ENCODE measurements around the gene CTU2.

CTU2 gene

DNA sequence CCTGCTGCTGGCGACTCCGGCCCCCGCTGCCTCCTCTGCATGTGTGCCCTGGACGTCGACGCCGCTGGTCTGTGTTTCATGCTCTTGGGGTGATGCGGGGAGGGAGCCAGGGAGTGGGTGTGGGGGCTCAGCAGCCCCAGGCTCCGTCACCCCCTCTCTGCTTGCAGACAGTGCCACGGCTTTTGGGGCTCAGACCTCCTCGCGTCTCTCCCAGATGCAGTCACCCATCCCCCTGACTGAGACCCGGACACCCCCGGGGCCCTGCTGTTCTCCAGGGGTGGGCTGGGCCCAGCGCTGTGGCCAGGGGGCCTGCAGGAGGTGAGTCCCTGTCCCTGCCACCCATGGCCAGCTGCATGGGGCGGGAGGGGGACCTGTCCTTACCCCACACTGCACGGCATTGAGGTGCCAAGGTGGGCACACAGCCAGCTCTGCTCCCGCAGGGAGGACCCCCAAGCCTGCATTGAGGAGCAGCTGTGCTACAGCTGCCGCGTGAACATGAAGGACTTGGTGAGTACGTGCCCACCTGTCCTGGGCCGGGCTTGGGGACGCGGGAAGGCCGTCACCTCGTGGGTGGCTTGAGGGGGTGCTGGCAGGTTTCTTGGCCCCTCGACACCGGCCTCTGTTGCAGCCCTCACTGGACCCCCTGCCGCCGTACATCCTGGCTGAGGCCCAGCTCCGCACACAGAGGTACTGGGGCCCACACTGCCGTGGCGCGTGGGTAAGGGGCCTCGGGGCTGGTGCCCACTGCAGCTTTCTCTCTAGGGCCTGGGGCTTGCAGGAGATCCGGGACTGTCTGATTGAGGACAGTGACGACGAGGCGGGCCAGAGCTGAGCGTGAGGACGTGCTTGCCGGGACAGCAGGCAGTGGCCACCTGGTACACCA, 8.4 kb downstream of the CTU2 start:
- no peak for DNase-seq (ENCODE audit: low read depth)

DNA sequence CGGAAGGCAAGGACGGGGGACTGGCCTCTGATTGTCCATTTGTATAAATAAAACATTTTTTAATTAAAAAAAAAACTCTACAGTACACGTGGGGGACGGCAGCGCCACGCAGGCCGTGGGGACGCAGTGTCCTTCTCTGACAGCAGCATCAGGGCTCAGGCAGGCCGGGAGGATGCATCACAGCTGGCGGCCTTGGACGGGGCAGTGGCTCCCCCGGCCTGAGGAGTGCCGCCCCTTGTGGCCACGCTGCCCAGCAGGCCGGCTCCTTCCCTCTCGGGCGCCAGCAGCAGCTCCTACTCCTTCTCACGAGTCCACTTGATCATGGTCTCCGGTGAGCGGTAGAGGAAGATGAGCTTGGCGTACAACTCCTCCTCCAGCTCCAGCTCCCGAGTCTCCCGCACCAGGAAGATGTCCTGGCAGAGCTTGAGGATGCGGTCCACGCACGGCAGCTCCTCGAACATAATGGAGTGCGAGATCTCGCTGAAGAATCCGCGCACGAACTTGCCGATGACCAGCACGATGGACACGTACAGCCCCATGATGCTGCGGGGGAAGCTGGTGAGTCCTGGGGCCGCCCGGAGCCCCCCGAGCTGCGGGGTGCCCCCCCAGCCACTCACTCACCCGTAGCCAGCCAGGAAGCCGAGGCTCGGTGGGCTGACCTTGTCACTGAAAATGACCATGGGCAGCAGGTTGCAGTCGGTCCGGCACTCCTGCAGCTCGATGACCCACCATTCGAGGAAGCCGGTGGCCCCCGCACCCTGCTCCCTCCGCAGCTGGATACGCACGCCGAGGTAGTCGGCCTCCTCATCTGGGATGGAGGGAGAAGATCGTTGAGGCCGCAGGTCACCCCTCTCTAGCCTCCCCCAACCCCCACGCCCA, 9.2 kb downstream of the CTU2 start:
- DNase-seq (ENCODE audit: low read depth): no peak

DNA sequence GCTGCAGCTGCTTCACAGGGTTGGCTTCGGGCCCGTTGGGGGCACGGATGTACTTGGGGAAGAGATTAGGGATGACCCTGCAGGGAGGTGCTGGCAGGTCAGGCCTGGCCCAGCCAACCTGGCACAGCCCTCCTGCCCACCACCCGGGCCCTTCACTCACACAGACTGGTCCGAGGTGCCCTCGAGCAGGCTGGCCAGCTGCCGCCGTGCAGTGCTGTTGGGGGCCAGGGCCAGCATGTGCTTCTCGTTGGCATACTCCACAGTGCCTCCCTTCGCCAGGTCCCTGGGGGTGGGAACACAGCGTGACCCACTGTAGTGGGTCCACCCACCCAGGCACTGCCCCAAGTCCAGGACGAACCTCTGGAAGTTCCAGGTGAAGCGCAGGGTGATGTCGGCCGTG, 9.9 kb downstream of the CTU2 start:
- DNase-seq (ENCODE audit: low read depth): no peak

DNA sequence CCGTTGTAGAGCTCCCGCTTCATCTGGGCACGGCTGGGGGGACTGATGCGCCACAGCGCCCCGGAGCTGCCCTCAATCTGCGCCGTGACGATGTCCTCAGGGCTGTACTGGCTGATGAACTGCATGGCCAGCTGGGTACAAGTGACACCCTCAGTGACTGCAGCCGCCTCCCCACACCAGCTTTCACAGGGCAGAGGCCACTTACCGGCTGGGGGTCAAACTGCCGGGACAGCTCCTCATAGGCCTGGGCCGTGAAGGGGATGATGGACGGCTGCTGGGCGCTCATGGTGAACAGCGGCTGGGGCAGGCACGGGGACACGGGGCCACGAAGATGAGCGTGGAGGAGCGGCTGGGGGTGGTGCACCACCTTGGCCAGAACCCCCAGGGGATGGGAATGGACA, 10.3 kb downstream of the CTU2 start:
- no peak for DNase-seq (ENCODE audit: low read depth)

DNA sequence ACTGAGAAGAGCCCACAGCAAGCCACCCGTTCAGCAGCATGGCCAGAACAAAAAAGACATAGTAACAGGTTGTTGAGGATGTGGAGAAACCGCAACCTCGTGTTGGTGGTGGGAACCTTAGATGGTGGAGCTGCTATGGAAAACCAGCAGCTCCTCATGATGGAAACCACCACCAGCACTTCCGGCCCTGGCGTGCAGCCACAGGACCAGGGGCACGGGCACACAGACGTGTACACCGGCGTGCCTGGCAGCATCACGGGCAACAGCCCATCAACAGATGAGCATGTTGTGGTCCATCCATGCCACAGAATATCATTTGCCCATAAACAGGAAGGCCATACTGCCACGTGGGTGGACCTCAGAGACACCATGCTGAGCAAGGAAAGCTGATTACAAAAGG, 11.9 kb downstream of the CTU2 start:
- DNase-seq (ENCODE audit: low read depth): no peak

DNA sequence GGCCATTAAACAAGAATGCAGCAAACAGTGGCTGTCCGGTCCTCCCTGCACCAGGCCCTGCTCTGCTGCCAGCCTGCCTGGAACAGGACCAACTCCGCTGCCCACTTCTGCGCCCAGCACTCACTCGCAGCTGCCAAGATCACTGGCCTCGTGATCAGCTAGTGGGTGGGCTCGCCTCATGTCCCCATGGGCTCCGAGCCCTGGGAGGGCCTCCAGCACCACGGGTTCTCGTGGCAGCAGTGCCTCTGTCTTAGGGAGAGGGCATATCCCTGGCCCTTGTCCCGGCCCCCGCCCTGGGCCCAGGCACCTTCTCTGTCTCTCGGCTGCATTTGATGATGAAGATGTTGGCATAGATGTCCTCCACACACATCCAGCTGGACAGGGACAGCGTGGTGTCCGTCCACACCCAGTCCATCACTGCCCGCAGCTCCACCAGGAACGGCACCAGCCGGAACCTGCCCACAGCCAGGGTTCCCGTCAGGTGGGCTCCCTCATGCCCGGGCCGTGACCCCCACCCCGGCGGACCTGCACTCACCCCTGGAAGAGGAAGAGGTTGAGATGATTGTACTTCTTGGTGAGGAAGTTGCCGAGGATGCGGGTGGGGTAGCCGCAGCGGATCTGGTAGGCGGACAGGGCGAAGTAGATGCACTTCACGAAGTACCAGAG, 13.1 kb downstream of the CTU2 start:
- no peak for DNase-seq (ENCODE audit: low read depth)

DNA sequence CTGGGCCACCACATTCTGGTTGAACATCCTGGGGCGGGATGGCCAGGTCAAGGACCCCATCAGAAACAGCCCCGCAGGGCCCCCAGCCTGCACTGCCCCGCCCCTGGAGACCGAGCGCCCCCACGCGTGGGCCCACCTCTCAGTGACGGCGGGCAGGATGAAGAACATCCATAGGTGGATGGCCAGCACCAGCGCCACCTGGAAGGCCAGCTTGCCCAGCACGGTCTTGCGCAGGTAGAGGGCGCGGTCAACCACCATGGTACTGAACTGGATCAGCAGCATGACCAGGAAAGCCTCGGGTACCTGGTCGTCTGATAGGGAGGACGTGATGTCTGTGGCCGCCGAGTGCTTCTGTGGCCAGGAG, 13.6 kb downstream of the CTU2 start:
- no peak for DNase-seq (ENCODE audit: low read depth)

DNA sequence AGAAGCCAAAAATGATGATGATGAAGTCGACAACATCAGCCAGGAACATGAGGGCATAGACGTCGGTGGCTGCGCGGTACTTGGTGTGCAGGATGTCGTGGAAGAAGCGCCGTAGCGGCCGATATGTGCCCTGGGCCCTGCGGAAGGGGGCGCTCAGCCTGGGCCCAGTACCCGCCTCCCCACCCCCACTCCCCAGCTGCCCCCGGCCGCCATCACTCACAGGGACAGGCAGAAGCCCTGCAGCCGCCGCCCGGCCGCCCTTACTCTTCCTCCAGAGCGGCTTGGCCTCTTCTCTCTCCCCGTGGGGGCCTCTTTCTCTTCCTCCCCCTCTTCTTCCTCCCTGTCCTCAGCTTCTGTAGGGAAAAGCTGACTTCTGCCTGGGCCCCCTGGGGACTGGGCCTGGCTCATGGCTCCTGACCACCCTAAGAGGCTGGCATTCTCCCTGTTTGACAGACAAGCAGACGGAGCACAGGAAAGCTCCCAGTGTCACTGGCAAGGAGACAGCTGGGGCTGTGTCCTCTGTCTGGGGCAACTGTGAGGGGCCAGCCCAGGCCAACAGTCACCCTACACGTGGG, 14.2 kb downstream of the CTU2 start:
- DNase-seq (ENCODE audit: low read depth): no peak

DNA sequence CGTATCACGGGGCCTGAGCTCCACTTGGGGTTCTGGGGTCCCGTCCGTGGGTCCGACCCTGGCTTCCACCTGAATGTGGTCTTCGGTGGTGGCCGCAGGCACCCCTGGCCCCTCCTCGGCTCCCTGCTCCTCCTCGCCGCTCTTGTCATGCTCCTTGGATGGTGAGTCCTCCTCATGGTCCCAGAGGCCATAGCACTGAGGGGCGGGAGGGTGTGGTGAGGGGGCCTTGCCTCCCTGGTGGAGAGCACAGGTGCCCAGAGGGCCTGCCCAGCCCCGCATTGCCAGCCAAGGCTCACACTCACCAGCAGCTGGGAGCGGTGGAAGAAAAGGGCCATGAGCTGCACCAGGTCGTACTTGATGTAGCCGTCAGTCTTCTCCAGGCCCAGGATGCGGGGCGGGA, 14.9 kb downstream of the CTU2 start:
- DNase-seq (ENCODE audit: low read depth): no peak

DNA sequence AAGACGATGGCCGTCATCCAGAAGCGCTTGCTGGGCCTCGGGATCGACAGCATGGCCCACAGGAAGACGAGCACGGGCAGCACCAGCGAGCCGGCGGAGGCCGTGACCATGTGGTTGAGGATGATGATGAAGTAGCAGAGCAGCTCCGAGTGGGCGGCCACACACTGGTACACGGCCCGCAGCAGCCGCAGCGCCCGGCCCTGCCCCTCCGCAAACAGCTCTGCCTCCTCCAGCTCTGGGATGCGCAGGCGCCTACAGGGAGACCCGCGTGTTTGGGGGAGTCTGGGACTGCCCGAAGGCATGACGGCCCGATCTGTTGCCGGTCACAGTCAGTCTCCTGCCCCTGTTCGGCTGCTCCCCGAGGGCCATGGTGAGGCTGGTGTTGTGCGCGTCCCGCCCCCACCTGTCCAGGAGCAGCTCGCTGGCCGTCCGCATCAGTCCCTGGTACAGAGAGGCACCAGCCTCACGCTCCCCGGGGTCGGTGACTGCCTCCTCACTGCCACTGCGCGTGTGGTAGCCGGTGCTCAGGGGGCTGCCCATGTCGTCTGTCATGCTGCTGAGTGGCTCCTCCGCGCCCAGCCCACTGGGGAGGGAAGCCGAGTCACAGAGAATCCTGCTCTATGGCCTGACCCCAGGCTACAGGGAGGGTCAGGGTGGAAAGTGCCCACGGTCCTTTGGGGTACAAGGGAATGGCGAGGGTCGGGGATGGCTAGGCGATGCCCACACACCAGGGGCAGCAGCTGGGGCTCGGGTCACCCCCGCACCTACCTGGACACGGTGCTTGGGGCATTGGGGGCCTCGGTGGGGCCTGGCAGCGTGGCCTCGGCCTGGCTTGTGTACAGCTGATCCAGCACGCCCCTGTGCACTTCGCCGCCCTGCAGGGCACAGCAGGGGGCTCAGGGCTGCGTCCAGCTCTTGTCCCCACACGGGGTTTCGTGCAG, 15.8 kb downstream of the CTU2 start:
- no peak for DNase-seq (ENCODE audit: low read depth)

DNA sequence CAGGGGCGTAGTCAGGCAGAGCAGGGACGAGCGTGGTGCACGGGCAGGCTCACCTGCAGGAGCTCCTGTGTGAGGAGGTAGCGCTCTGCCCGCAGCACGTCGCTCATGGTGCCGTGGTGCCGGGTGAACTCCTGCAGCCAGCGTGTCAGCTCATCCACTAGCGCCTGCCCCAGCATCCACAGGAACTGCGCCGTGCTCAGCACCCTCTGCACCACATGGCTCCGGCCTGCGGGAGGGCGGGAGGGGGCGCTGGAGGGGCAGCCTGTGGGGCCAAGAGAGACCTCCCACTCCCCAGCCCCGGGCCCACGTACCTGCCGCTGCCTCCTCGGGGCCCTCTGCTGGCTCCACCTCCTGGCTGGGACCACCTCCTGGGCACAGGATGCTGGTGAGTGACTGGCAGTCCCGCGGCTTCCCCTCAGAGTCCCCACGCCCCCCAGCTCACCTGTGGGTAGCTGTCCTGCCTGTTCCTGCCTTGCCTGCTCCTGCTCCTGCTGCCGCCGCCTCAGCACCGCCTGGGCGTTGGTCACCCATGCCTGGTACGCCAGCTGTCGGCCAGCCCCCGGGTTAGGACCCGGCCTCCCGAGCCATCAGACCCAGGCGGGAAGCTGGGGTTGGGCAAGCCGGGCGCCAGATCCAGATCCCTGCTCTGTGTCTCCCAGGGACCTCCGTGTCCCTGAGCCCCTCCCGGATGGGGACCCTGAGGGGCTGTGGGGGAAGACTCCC, 16.6 kb downstream of the CTU2 start:
- no peak for DNase-seq (ENCODE audit: low read depth)

DNA sequence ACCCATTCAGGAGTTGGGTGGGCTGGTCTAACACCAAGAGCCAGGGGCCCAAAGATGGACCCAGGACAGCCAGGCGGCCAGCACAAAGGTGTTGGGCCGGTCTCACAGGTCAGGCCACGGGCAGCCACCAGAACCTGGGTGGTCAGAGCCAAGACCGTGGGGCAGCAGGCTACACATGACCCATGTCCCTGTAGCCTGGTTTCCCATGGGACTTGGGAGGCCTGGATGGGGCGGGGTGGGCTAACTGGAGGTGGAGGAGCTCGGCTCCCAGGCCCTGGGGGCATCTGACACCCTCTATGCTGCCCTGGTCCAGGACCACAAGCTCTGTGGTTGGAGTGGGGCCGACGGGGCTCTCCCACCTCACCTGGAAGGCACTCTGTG, 17.2 kb downstream of the CTU2 start:
- DNase-seq (ENCODE audit: low read depth): no peak

DNA sequence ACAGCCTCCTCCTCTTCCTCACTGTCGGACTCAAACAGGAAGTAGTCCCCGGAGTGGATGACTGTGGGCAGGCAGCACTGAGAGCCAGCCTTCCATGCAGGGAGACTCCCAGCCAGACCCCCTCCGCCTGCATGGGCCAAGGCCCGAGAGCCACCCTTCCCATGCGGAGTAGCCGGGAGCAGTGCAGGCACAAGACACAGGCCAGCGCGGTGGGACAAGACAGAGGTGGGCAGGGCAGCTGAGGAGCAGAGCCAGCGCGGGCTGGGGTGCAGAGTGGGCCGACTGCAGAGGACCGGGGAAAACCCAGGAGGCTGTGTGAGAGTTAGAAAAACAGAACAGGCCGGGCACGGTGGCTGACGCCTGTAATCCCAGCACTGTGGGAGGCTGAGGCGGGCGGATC, 17.6 kb downstream of the CTU2 start:
- DNase-seq (ENCODE audit: low read depth): no peak

DNA sequence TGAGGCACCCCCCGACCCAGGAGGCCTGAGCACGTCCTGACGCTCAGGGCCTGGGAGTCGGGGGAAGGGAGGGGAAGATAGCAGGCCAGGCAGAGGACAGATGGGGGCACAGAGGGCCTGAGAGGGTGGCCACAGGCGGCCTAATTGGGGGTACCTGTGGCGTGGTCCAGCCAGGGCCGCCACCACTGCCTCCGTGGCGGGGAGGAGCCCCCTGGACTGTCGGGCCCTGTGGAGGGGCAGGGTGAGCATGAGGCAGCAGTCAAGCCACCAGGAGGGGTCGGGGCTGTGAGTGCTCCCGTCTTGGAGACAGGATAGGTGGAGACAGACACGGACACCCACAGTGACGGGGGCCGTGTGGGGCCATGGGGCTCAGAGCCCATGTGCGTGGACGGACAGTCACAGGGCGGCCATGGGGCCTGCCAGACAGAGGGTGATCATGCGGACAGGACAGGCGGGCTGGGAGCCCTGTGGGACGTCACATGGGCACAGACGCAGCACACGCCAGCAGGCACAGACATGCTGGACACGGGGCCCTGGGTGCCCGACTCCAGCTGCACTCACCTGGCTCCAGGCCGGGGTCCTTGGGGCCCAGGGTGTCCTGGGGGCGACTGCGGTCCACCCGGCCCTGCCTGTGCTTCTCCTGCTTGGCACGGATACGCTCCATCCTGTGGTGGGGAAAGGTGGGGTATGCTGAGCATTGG, 18.7 kb downstream of the CTU2 start:
- no peak for DNase-seq (ENCODE audit: low read depth)

DNA sequence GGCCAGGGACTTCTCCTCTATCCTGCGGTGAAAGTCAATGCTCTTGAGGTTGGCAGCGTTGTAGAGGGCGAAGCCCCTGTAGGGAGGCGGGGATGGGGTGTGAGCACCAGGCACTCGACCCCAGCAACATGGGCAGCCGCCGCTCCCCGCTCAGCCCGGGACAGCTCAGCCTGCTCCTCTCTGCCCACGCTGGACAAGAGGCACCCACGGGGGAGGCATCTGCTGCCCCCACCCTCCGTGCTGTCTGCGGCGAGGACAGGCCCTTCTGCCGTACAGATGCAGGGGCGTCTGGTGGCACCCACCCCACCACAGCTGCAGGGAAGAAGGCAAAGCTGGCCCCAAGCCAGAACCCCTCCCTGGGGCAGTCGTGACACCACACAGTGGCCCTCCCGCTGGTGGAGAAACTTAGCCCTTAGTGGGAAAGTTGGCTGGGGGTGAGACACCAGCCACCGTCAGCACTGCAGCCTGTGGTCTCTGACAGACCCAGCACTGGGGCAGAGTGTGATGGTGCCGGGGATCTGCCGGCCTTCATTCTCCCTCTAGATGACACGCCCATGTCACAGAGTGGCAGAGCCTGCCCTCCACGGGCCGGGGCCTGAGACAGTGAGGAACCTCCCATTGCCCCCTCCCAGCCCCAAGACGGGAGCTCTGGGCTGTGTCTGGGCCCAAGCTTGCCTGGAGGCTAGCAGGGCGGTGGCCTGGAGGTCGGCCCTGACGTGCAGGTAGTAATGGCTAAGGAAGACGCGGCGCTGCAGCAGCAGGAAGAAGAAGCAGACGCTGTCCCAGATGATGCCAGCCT, 19.5 kb downstream of the CTU2 start:
- DNase-seq (ENCODE audit: low read depth): no peak

DNA sequence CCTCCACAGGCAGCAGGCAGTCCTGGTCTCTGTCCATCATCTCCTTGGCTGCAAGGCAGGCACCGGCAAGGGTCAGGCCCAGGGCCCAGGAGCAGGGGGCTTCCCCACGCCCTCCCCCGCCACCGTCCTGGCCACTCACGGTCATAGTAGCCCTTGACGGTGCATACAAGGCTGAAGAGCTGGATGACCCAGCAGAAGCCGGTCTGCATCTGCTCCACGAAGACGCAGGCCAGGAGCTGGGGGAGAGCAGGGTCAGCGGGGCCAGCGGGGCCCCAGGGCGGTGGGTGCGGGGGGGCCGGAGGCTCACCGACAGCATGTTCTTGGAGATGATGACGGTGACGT, 20.1 kb downstream of the CTU2 start:
- DNase-seq (ENCODE audit: low read depth): no peak

DNA sequence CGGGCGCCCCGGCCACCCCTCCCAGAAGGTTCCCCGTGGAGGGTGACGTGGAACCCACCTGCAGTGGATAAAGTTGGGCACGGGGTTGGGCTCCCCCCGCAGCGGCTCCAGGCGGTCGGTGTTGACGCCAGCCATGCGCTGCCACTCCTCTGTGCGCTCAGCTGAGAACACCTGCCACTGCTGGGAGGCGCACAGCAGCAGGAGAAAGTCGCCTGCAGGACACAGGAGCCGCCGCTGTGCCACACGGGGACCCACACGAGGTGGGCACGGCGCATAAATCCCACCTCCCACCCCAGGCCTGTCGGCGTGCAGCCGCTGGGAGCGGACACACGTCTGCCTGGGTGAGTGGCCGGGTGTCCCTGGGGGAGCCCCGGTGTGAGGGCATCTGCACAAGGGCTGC, 20.7 kb downstream of the CTU2 start:
- DNase-seq (ENCODE audit: low read depth): no peak

DNA sequence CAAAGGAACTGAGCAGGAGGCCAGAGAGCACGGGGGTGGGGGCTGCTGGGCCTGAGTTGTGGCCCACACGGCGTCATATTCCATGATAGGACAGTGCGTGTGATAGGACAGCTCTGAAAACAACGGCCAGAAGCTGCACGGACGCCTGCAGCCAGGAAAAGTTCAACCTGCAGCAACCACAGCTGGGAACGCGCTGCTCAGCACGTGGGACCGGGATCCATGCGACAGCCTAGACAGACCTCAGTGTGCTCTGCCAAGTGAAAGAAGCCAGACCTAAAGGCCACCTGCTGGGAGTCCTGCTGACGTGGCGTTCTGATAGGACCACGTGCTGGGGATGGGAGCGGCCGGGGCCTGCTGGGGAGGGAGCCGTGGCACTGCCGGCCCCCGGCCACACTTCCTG, 21.6 kb downstream of the CTU2 start:
- DNase-seq (ENCODE audit: low read depth): no peak
